Measurements from ENCODE around the gene GTF2E1.

Gene GTF2E1

GRCh38 chr3:120793601-120794000, 51.1 kb downstream of the GTF2E1 start:
- no peak for DNase-seq (ENCODE audit: extremely low spot score)
- ChIA-PET CTCF (interaction anchor here (1.4 to 5.2 kb wide), 10 partner anchors 14 to 549 kb away, joined by 3 to 165 read pairs (median 20); no protein-coding TSS in a partner anchor), POLR2A (no interaction called here)
- TF ChIP-seq CTCF (IDR thresholded peaks at IDR 0.05; ENCODE audit: control extremely low read depth, extremely low read depth, low read depth, missing control alignments) = no peak

- POLR2A ChIA-PET = no interaction called here
- CTCF ChIA-PET = interaction anchor here (0.5 to 5.2 kb wide), 49 partner anchors 9 to 1912 kb away, joined by 3 to 165 read pairs (median 5); partner anchors contain the start of genes GTF2E1 and NDUFB4
- peak; percentile 90 for TF ChIP-seq CTCF (IDR thresholded peaks at IDR 0.05; ENCODE audit: control extremely low read depth, extremely low read depth, low read depth, missing control alignments)
- DNase-seq (ENCODE audit: extremely low spot score) = peak; percentile 47
These were observed 52.6 kb downstream of the GTF2E1 start for GRCh38 chr3:120795017-120795648.

GRCh38 chr3:120795959-120796358, 53.4 kb downstream of the GTF2E1 start:
- CTCF ChIA-PET = interaction anchor here (1.0 to 5.2 kb wide), 22 partner anchors 8 to 378 kb away, joined by 3 to 165 read pairs (median 9); no protein-coding TSS in a partner anchor
- POLR2A ChIA-PET = no interaction called here
- DNase-seq (ENCODE audit: extremely low spot score) = no peak
- no peak for TF ChIP-seq CTCF (IDR thresholded peaks at IDR 0.05; ENCODE audit: control extremely low read depth, extremely low read depth, low read depth, missing control alignments)

- ChIA-PET CTCF (interaction anchor here (0.7 to 1.2 kb wide), 4 partner anchors 16 to 238 kb away, joined by 3 to 4 read pairs (median 4); no protein-coding TSS in a partner anchor), POLR2A (no interaction called here)
- TF ChIP-seq CTCF (IDR thresholded peaks at IDR 0.05; ENCODE audit: control extremely low read depth, extremely low read depth, low read depth, missing control alignments) = no peak
- DNase-seq (ENCODE audit: extremely low spot score) = no peak
These were observed 54.4 kb downstream of the GTF2E1 start for GRCh38 chr3:120796976-120797375.

GRCh38 chr3:120797857-120798256, 55.3 kb downstream of the GTF2E1 start:
- ChIA-PET CTCF (interaction anchor here (0.9 to 3.4 kb wide), 5 partner anchors 17 to 239 kb away, joined by 3 to 13 read pairs (median 4); no protein-coding TSS in a partner anchor), POLR2A (no interaction called here)
- no peak for DNase-seq (ENCODE audit: extremely low spot score)
- TF ChIP-seq CTCF (IDR thresholded peaks at IDR 0.05; ENCODE audit: control extremely low read depth, extremely low read depth, low read depth, missing control alignments) = no peak

- TF ChIP-seq CTCF (IDR thresholded peaks at IDR 0.05; ENCODE audit: control extremely low read depth, extremely low read depth, low read depth, missing control alignments) = no peak
- ChIA-PET CTCF (interaction anchor here (2.7 to 3.4 kb wide), 2 partner anchors 237 to 240 kb away, joined by 10 to 13 read pairs; no protein-coding TSS in a partner anchor), POLR2A (no interaction called here)
- DNase-seq (ENCODE audit: extremely low spot score) = no peak
These were observed 55.8 kb downstream of the GTF2E1 start for GRCh38 chr3:120798346-120798745.

Data from GM10248 (cell line).